H54 (cell line): ENCODE results near the gene IDUA.
A peak's percentile ranks its signal among the peaks of the same experiment; 100 is the strongest.
"Not testable (repeated sequence)": the region's sequence is repeated elsewhere in the genome, so short reads cannot be mapped to it uniquely, and the experiment has no call there.

Experiments
- DNase-seq: peaks from one replicate; pipeline ENCODE4 v3.0.0; 2011; ENCODE audit warnings: low spot score, mixed read lengths; ENCODE audit not compliant: insufficient read length
- FAIRE-seq: peaks from 3 replicates; lab custom pipeline; 2011; peaks lifted over from hg19 to GRCh38; lab: Jason Lieb, UNC
- POLR2A ChIP-seq: IDR thresholded peaks from 2 replicates; pipeline ENCODE4 v1.6.1; 2011; ENCODE audit warnings: low read depth, mild to moderate bottlenecking, low read length

IDUA gene

GRCh38 chr4:1042352-1043055, 55.7 kb downstream of the IDUA start:
- DNase-seq (no peak), FAIRE-seq (no peak)
- TF ChIP-seq POLR2A, result 0 out of 2 replicates have a peak, but pooled peaks have one; percentile 6

GRCh38 chr4:1043162-1043561, 56.3 kb downstream of the IDUA start:
- no peak for TF ChIP-seq POLR2A
- FAIRE-seq, result no peak
- no peak for DNase-seq

- peak; percentile 49 for TF ChIP-seq POLR2A
- DNase-seq (peak; percentile 84), FAIRE-seq (peak; percentile 36)
Observed at GRCh38 chr4:1043651-1044468, 57.0 kb downstream of the IDUA start.

GRCh38 chr4:1044469-1045192, 57.8 kb downstream of the IDUA start:
- no peak for DNase-seq
- FAIRE-seq, result no peak
- no peak for TF ChIP-seq POLR2A

GRCh38 chr4:1045193-1045594, 58.4 kb downstream of the IDUA start:
- DNase-seq, result no peak
- TF ChIP-seq POLR2A, result no peak
- no peak for FAIRE-seq

GRCh38 chr4:1045595-1046201, 58.9 kb downstream of the IDUA start:
- TF ChIP-seq POLR2A, result no peak
- FAIRE-seq (no peak), DNase-seq (no peak)

GRCh38 chr4:1046581-1047011, 59.8 kb downstream of the IDUA start:
- not testable (repeated sequence) for DNase-seq, FAIRE-seq

- FAIRE-seq (no peak), DNase-seq (no peak)
- no peak for TF ChIP-seq POLR2A
Observed at GRCh38 chr4:1047106-1047975, 60.5 kb downstream of the IDUA start.

GRCh38 chr4:1047976-1048772, 61.3 kb downstream of the IDUA start:
- FAIRE-seq (no peak), DNase-seq (no peak)
- no peak for TF ChIP-seq POLR2A

GRCh38 chr4:1048773-1049590, 62.1 kb downstream of the IDUA start:
- FAIRE-seq, result no peak
- no peak for TF ChIP-seq POLR2A
- no peak for DNase-seq

- FAIRE-seq (no peak), DNase-seq (no peak)
- TF ChIP-seq POLR2A, result no peak
Observed at GRCh38 chr4:1049591-1049905, 62.7 kb downstream of the IDUA start.
